ENCODE measurements around the gene PRSS1. TPM values are rescaled to one million over a fixed set of nuclear protein-coding genes. Genes with fewer than 3 reads are reported as not detected.
A peak's percentile ranks its signal among the peaks of the same experiment; 100 is the strongest.

PRSS1 gene
- total and polyA plus RNA-seq, 2 experiments from 2014 or later: not detected

DNA sequence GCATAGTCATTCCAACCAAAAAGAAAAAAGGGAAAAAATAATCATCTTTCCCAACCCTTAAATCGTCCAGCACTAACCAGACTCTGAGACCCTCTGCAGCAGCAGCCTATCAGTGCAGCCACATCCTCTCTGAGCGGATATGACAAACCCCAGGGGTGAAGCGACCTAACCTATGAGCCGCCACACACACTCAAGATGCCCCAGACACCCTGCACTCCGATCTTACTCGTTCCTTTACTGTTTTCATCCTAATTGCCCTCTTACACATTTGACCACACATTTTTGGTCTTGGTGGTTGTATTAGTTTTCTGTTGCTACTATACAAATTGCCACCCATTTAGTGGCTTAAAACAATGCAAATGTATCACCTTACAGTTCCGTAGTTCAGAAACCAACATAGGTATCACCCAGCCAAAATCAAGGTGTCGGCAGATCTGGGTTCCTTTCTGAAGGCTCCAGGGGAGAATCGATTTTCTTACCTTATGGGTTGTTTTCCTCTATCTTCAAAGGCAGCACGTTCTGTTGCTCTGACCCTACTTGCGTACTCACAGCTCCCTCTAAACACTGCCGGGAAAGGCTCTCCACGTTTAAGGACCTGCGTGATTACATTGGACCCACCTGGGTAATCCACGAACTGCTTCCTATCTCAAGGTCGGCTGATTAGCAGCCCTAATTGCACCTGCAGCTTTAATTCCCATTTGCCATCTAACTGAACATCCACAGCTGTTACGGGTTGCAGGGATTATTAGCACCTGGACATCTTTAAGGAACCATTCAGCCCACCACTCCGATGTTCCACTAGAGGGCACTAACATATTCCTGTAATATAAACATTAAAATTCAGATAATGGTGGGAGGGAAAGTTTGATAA lies 37.3 kb upstream of the PRSS1 start:
- peak overlapping the region; percentile 36; the same call in 1 of the 2 replicates for H3K4me2 ChIP-seq
- H3K27ac ChIP-seq (ENCODE audit: low read depth): no peak overlapping the region; the same call in 1 of the 2 replicates
- peak; percentile 58 for DNase-seq (ENCODE audit: low spot score)
- H3K9me2 ChIP-seq (ENCODE audit: insufficient read depth): peaks cover 8% of the 10 kb centered on the region
- no peaks in the 10 kb centered on the region for H3K36me3 ChIP-seq (ENCODE audit: insufficient read depth)
- Mint-ChIP-seq H3K4me3 (no peak overlapping the region), H3K9me3 (no peaks in the 10 kb centered on the region; the same call in 2 of the 3 replicates), H3K36me3 (ENCODE audit: low read depth) (no peaks in the 10 kb centered on the region), H3K4me1 (peaks cover 37% of the 10 kb centered on the region), H3K27ac (no peak overlapping the region), H3K27me3 (ENCODE audit: insufficient read depth, low read depth, poor library complexity) (no peaks in the 10 kb centered on the region)
- H3F3A ChIP-seq (replicated peaks; ENCODE audit: low read depth): no peaks in the 10 kb centered on the region
- no peaks in the 10 kb centered on the region for H4K20me1 ChIP-seq (replicated peaks; ENCODE audit: insufficient read depth)
- peaks cover 38% of the 10 kb centered on the region for H3K4me1 ChIP-seq (ENCODE audit: insufficient read depth)
- no peaks in the 10 kb centered on the region for H3K27me3 ChIP-seq (ENCODE audit: insufficient read depth)
- TF ChIP-seq POLR2AphosphoS5 (IDR thresholded peaks at IDR 0.05; ENCODE audit: low read depth) (no peak), STAT1 (IDR thresholded peaks at IDR 0.05; ENCODE audit: unreplicated experiment) (no peak), JUNB (IDR thresholded peaks at IDR 0.05; ENCODE audit: unreplicated experiment) (no peak)
- TF ChIP-seq, protein P1, sequence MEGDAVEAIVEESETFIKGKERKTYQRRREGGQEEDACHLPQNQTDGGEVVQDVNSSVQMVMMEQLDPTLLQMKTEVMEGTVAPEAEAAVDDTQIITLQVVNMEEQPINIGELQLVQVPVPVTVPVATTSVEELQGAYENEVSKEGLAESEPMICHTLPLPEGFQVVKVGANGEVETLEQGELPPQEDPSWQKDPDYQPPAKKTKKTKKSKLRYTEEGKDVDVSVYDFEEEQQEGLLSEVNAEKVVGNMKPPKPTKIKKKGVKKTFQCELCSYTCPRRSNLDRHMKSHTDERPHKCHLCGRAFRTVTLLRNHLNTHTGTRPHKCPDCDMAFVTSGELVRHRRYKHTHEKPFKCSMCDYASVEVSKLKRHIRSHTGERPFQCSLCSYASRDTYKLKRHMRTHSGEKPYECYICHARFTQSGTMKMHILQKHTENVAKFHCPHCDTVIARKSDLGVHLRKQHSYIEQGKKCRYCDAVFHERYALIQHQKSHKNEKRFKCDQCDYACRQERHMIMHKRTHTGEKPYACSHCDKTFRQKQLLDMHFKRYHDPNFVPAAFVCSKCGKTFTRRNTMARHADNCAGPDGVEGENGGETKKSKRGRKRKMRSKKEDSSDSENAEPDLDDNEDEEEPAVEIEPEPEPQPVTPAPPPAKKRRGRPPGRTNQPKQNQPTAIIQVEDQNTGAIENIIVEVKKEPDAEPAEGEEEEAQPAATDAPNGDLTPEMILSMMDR (conservative IDR thresholded peaks at IDR 0.05; ENCODE audit: low read depth in 2 of 2): peak; percentile 58 to 87
- TF ChIP-seq, protein P2, sequence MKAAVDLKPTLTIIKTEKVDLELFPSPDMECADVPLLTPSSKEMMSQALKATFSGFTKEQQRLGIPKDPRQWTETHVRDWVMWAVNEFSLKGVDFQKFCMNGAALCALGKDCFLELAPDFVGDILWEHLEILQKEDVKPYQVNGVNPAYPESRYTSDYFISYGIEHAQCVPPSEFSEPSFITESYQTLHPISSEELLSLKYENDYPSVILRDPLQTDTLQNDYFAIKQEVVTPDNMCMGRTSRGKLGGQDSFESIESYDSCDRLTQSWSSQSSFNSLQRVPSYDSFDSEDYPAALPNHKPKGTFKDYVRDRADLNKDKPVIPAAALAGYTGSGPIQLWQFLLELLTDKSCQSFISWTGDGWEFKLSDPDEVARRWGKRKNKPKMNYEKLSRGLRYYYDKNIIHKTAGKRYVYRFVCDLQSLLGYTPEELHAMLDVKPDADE (IDR thresholded peaks at IDR 0.05): no peak
- TF ChIP-seq, protein P3, sequence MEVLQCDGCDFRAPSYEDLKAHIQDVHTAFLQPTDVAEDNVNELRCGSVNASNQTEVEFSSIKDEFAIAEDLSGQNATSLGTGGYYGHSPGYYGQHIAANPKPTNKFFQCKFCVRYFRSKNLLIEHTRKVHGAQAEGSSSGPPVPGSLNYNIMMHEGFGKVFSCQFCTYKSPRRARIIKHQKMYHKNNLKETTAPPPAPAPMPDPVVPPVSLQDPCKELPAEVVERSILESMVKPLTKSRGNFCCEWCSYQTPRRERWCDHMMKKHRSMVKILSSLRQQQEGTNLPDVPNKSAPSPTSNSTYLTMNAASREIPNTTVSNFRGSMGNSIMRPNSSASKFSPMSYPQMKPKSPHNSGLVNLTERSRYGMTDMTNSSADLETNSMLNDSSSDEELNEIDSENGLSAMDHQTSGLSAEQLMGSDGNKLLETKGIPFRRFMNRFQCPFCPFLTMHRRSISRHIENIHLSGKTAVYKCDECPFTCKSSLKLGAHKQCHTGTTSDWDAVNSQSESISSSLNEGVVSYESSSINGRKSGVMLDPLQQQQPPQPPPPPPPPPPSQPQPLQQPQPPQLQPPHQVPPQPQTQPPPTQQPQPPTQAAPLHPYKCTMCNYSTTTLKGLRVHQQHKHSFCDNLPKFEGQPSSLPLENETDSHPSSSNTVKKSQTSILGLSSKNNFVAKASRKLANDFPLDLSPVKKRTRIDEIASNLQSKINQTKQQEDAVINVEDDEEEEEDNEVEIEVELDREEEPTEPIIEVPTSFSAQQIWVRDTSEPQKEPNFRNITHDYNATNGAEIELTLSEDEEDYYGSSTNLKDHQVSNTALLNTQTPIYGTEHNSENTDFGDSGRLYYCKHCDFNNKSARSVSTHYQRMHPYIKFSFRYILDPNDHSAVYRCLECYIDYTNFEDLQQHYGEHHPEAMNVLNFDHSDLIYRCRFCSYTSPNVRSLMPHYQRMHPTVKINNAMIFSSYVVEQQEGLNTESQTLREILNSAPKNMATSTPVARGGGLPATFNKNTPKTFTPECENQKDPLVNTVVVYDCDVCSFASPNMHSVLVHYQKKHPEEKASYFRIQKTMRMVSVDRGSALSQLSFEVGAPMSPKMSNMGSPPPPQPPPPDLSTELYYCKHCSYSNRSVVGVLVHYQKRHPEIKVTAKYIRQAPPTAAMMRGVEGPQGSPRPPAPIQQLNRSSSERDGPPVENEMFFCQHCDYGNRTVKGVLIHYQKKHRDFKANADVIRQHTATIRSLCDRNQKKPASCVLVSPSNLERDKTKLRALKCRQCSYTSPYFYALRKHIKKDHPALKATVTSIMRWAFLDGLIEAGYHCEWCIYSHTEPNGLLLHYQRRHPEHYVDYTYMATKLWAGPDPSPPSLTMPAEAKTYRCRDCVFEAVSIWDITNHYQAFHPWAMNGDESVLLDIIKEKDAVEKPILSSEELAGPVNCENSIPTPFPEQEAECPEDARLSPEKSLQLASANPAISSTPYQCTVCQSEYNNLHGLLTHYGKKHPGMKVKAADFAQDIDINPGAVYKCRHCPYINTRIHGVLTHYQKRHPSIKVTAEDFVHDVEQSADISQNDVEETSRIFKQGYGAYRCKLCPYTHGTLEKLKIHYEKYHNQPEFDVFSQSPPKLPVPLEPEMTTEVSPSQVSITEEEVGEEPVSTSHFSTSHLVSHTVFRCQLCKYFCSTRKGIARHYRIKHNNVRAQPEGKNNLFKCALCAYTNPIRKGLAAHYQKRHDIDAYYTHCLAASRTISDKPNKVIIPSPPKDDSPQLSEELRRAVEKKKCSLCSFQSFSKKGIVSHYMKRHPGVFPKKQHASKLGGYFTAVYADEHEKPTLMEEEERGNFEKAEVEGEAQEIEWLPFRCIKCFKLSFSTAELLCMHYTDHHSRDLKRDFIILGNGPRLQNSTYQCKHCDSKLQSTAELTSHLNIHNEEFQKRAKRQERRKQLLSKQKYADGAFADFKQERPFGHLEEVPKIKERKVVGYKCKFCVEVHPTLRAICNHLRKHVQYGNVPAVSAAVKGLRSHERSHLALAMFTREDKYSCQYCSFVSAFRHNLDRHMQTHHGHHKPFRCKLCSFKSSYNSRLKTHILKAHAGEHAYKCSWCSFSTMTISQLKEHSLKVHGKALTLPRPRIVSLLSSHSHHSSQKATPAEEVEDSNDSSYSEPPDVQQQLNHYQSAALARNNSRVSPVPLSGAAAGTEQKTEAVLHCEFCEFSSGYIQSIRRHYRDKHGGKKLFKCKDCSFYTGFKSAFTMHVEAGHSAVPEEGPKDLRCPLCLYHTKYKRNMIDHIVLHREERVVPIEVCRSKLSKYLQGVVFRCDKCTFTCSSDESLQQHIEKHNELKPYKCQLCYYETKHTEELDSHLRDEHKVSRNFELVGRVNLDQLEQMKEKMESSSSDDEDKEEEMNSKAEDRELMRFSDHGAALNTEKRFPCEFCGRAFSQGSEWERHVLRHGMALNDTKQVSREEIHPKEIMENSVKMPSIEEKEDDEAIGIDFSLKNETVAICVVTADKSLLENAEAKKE (CRISPR knock-in tag; IDR thresholded peaks at IDR 0.05): no peak
- H3K79me2 ChIP-seq (replicated peaks; ENCODE audit: insufficient read depth): no peaks in the 10 kb centered on the region
- H2AFZ ChIP-seq: peak overlapping the region; percentile 18; the same call in 1 of the 2 replicates
- ATAC-seq: peak; percentile 75
- H3K4me3 ChIP-seq: no peak overlapping the region

Data from GM23338 (cell line).